Activated gamma-delta T cell (primary cell): ENCODE data around the gene LDLRAD2.
"Not testable (repeated sequence)": the region's sequence is repeated elsewhere in the genome, so short reads cannot be mapped to it uniquely, and the experiment has no call there.

Experiments
- DNase-seq: peaks from one replicate; lab custom pipeline; 2025; lab: John Stamatoyannopoulos, UW

The LDLRAD2 gene

DNA sequence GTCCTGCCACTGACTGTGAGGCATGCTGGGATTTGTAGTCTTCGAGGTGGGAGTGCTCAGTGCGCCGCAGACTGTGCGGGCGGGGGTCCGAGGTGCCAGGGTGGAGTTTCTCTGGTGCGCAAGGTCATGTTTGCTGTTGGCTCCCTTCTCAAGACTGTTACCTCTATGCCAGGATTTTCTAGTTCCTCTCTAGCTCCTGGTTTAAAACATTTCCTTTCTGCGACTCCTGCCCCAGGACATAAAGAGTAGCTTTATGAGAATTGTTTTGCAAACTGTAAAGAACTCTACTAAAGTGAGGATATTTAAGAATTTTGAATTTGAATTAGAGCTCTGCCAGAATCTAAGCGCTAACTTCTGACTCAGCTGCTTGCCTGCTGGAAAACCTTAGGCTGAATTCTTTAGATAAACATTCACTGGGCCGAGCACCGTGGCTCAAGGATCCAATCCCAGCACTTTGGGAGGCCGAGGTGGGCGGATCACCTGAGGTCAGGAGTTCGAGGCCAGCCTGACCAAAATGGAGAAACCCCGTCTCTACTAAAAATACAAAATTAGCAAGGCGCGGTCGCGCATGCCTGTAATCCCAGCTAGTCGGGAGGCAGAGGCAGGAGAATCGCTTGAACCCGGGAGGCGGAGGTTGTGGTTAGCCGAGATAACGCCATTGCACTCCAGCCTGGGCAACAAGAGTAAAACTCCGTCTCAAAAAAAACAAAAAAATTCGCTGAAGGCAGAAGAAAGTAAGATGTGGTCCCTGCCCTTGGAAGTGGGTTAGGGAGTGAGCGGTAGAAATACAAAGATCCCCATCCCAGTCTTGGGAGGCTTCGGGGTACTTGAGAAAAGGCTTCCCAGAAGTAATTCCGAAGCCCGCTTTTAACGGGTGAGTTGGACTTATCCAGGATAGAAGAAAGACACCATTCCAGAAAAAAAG lies 28.1 kb upstream of the LDLRAD2 start:
- no peak for DNase-seq

- not testable (repeated sequence) for DNase-seq
These were observed 26.3 kb upstream of the LDLRAD2 start for GRCh38 chr1:21785764-21786163.

- DNase-seq, result no peak
These were observed 25.4 kb upstream of the LDLRAD2 start for GRCh38 chr1:21786640-21787039.

DNA sequence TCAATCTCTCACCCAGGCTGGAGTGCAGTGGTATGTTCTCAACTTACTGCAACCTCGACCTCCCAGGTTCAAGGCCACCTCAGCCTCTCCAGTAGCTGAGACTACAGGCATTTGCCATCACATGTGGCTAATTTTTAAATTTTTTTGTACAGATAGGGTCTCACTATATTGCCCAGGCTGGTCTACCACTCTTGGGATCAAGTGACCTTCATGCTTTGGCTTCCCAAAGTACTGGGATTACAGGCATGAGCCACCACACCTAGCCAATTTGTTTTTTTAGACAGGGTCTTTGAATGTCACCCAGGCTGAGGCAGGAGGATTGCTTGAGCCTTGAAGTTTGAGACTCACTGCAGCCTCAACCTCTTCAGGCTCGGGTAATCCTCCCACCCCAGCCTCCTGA lies 19.0 kb upstream of the LDLRAD2 start:
- DNase-seq, result no peak

DNA sequence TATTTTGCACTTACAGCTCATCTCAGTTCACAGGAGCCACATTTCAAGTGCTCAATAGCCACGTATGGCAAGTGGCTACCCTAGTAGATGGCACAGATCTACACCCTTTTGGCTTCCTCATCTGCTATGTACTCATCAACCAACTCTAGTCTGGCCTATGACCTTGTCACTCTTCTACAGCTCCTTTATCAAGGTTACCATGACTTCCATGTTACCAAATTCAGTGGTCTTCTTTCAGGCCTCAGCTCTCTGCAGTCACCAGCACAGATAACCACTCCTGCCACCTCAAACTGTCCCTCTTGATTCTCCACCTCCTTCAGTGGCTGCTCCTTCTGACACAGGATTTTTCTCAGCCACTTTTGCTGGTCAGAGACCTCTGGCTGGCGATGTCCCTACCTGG lies 17.4 kb upstream of the LDLRAD2 start:
- DNase-seq, result no peak

- DNase-seq, result no peak
These were observed 17.0 kb upstream of the LDLRAD2 start for GRCh38 chr1:21795075-21795474.

- DNase-seq, result no peak
These were observed 12.3 kb upstream of the LDLRAD2 start for GRCh38 chr1:21799730-21800129.

DNA sequence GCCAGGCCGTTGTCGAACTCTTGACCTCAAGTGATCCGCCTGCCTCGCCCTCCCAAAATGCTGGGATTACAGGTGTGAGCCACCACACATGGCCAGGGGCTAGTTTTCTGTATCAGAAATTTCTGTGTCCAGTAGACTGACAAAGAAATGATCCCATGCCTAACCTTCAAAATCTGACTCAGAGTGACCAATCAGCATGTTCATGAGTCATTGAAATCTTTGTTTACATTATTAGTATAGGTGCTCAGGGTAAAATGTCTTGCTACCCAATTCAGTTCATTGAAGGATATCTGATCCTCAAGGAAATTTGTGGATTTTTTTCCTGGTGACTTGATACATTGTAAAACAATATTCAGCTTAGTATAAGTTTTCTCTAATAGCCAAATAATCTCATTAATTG lies 11.0 kb upstream of the LDLRAD2 start:
- DNase-seq, result no peak

- DNase-seq, result no peak
These were observed 7.5 kb upstream of the LDLRAD2 start for GRCh38 chr1:21804536-21804935.

- no peak for DNase-seq
These were observed 1.5 kb downstream of the LDLRAD2 start for GRCh38 chr1:21813542-21813941.

DNA sequence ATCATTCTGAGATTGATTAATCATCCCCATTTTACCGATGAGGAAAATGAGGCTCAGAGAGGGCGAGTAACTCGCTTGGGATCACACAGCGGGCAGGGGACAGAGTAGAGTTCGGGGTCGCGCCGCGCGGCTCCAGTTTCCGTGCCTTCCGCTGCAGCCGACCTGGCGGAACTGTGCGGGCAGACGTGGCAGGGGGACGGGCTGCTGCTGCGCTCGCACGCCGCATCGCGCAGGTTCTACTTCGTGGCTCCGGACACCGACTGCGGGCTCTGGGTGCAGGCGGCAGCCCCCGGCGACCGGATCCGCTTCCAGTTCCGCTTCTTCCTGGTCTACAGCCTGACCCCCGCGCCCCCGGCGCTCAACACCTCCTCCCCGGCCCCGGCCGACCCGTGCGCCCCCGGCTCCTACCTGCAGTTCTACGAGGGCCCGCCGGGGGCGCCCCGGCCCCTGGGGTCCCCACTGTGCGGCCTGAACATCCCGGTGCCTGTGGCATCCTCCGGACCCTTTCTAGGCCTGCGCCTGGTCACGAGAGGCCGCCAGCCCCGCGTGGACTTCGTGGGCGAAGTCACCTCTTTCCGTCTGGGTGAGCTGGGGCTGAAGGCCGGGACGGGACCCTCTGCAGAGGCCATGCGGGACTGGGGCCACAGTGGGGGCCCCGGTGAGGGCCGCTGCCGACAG lies 2.3 kb downstream of the LDLRAD2 start:
- DNase-seq, result no peak

DNA sequence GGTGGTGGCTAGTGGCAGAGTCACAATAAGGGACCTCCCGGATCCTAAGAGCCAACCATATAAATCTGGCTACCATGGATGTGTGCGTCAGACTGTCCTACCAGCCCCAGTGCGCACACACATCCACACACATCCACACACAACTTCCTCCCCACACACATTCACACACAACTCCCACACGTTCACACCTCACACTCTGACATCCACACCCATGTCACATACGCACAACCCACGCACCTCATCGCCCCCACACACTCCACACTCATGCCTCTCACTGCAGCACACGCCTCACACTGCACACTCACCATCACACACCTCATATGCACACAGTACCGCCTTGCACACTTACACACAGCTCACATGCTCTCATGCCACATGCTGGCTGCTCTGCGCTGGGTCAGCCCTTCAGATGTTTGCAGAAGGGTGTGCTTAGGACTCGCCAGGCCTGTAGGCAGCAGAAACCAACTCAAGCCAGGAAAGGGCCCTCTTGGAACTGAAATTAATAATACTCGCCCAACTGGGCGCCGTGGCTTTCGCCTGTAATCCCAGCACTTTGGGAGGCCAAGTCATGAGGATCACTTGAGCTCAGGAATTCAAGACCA lies 3.0 kb downstream of the LDLRAD2 start:
- DNase-seq, result no peak

DNA sequence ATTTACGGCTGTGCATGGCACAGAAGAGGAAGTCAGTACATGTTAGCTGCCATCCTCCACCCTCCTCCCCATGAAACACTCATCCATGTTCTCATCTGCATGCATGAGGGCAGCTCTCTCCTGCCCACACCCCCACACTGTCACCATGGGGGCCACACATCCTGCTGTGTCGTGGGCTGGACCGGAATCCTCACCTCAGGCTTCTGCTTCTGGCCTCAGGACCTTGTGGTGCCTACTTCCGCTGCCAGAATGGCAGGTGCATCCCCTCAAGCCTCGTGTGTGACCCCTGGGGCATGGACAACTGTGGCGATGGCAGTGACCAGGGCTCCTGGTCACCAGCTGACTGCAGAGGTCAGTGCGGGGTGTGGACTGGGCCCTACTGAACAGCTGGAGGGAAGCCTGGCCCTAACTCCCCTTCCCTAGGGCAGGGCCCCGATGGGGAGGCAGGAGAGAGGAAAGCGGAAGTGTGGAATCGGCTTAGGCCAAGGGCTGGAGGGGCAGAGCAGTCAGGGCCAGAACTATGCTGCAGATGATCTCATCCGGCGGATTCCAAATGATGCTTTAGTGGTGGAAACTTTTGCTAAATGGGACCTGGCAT lies 3.8 kb downstream of the LDLRAD2 start:
- DNase-seq, result no peak

DNA sequence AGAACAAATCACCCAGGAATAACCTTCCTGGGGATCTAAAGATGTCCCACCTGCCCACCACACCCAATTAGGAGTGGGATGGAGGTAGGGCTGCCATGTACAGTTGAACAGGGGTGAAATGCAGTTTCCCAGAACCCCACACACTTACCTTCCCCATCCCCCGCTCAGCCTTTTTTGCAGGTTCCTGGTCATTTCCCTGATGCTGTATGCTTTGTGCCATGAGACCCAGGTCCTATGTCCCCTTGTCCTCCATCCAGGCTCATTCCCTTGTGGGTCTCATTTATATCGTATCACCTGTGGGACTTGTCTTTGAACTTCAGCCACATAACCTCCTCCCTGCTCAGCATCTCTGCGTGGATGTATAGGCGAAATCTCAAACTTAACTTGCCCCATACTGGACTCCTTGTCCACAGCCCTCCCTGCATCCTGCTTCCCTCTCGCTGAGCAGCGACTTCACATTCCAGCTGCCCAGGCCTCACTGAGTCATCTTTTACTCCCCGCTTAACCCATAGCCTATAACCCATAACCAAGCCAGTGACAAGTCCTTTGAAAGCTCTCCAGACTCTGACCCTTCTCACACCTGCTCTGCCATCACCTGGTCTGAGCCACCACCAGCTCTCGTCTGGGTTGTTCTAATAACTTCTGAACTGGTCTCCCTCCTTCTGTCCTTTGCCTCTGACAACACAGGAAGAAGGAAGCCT lies 4.7 kb downstream of the LDLRAD2 start:
- no peak for DNase-seq

- DNase-seq, result no peak
These were observed 6.6 kb downstream of the LDLRAD2 start for GRCh38 chr1:21818656-21819055.

DNA sequence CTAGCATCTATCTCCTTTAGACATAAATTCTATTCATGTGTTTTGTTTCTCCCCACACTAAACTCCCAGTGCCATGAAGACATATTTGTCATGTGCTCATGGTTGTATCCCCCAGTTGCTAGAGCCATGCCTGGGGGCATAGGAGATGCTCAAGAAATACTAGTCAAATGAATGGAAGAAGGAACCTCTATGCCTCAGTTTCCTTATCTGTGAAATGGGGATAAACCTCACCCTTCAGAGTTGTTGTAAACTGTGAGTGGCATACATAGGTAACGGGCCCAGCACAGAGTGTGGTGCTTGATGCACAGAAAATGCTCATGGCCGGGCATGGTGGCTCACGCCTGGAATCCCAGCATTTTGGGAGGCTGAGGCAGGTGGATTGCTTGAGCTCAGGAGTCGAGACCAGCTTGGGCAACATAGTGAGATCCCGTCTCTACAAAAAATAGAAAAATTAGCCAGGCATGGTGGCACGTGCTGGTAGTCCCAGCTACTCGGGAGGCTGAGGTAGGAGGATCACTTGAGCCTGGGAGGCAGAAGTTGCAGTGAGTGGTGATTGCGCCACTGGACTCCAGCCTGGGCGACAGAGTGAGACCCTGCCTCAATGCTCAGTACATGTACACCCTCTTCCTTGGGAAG lies 8.7 kb downstream of the LDLRAD2 start:
- DNase-seq, result no peak

DNA sequence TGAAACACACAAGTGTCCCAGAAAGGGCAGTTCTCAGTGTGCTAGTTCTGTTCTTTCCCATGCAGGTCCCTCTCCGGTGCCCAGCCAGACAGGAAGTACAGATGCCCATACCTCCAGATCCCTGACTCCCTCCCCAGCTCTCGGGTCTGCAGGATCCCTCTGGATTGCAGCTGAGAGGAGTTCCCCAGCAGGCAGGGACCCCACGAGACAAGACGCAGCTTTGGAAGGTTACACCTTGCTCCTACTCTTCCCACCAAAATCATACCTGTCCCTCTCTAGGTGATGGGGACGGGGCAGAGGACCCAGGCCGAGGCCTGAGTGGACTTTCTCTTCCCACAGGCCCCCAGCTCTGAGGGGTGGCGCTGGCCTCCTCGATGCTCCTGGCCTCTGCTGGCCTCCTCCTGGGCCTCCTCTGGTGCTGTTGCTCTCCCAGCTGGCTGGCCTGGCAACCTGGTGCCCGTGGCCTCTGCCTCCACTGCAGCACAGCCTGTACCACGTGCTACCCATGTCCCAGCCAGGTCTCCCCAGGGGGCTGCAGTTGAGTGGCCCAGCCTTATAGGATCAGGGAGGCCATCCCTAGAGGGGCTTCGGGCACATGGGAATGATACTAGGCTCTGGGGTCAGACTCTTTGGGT lies 9.4 kb downstream of the LDLRAD2 start:
- no peak for DNase-seq

DNA sequence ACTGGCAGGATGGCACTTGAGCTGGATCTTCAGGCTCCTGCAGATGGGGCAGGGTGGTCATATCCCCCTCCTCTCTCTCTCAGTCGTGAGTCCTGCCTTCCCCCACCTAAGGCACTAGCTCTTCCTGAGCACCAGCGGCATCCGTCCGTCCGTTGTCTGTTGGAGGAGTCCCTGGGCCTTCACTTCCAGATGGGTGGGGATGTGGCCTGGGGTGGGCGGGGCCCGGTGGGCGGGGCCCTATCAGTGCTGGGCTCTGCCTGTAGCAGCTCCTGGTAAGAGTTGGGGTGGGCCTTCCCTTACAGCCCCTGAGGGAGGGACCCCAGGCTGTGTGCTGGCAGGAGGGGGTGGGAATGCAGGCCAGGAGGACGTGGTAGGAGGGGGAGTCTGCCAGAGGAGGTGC lies 10.3 kb downstream of the LDLRAD2 start:
- no peak for DNase-seq

DNA sequence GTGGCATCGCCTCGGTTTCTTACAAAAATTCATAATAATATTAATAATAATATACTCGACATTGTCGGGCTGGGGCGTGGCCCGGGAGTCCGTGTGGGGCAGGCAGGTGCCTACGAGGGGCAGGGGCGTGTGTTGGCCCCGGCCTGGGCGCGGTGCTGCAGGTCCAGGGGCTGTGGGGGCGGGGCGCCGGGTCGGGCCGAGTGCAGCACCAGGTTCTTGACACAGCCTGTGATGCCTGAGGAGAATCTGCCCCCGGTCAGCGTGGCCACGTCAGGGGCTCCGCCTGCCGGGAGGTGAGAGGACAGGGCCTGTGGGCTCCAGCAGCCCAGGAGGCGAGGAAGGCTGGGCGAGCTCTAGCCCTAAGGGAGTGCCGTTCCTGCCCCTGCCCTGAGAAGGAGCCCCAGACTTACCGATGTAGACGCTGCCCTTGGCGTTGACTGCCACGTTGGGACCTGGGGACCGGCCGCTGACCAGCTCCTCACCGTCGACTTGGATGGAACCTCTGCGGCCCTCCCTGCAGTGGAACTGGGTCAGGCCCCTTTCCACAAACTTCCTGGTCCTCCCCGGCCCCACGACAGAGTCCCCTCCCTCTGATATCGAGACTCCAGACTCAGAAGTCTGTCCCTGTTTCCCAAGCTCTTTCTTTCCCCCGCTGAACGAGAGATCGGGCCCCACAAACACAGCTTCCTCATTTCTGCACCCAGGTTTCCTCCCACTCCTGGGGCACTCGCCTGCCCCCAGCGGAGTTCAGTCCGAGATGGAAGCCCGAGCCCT lies 11.3 kb downstream of the LDLRAD2 start:
- DNase-seq, result no peak
